WERI-Rb-1 (cell line): ENCODE measurements around the gene SGCA.

Source experiments
- DNase-seq: peaks from one replicate; pipeline ENCODE4 v3.0.0-alpha.2; 2020
- H3K27ac ChIP-seq: fragments of 250-450 bp; sonication (Bioruptor Pico); 2 replicates; pipeline ENCODE4 v1.5.1; 2020; ENCODE audit warnings: mild to moderate bottlenecking, moderate library complexity
- H3K27me3 ChIP-seq: fragments of 250-450 bp; sonication (Bioruptor Pico); 2 replicates; pipeline ENCODE4 v1.5.1; 2021; ENCODE audit warnings: mild to moderate bottlenecking, low read depth, moderate library complexity; ENCODE audit not compliant: insufficient read depth, severe bottlenecking
- H3K36me3 ChIP-seq: fragments of 250-450 bp; sonication (Bioruptor Pico); 2 replicates; pipeline ENCODE4 v1.5.1; 2020; ENCODE audit warnings: mild to moderate bottlenecking, moderate library complexity
- H3K4me3 ChIP-seq: 2 replicates; pipeline ENCODE4 v1.5.1; 2011; ENCODE audit warnings: low read depth, mild to moderate bottlenecking, control low read depth, low read length
- H3K9me3 ChIP-seq: fragments of 250-450 bp; sonication (Bioruptor Pico); 2 replicates; pipeline ENCODE4 v1.5.1; 2021; ENCODE audit warnings: mild to moderate bottlenecking, moderate library complexity; ENCODE audit not compliant: severe bottlenecking
- CTCF ChIP-seq: IDR thresholded peaks from 2 replicates; pipeline ENCODE4 v1.5.1; 2011; ENCODE audit warnings: low read depth, mild to moderate bottlenecking, control low read depth, inconsistent platforms, low read length

SGCA gene

GRCh38 chr17:50187394-50187725 is 21.6 kb downstream of the SGCA start:
- Histone ChIP-seq H3K36me3 (peaks cover 27% of the 10 kb centered on the region), H3K27me3 (no peaks in the 10 kb centered on the region), H3K27ac (no peak overlapping the region), H3K9me3 (no peaks in the 10 kb centered on the region), H3K4me3 (no peak overlapping the region)
- no peak for DNase-seq
- TF ChIP-seq CTCF = no peak

GRCh38 chr17:50187751-50188530 is 22.1 kb downstream of the SGCA start:
- Histone ChIP-seq H3K4me3 (no peak overlapping the region), H3K27me3 (no peaks in the 10 kb centered on the region), H3K9me3 (no peaks in the 10 kb centered on the region), H3K36me3 (peaks cover 27% of the 10 kb centered on the region), H3K27ac (no peak overlapping the region)
- no peak for DNase-seq
- TF ChIP-seq CTCF = no peak

- no peak for TF ChIP-seq CTCF
- Histone ChIP-seq H3K9me3 (no peaks in the 10 kb centered on the region), H3K4me3 (no peak overlapping the region), H3K27me3 (no peaks in the 10 kb centered on the region), H3K27ac (no peak overlapping the region), H3K36me3 (peaks cover 27% of the 10 kb centered on the region)
- no peak for DNase-seq
Observed at GRCh38 chr17:50188531-50188920, 22.7 kb downstream of the SGCA start.

GRCh38 chr17:50188921-50189549 is 23.2 kb downstream of the SGCA start:
- no peak overlapping the region for H3K4me3 ChIP-seq
- DNase-seq = no peak
- H3K9me3 ChIP-seq = no peaks in the 10 kb centered on the region
- peaks cover 31% of the 10 kb centered on the region for H3K36me3 ChIP-seq
- no peaks in the 10 kb centered on the region for H3K27me3 ChIP-seq
- TF ChIP-seq CTCF = no peak
- no peak overlapping the region for H3K27ac ChIP-seq

GRCh38 chr17:50189550-50190292 is 23.9 kb downstream of the SGCA start:
- no peak overlapping the region for H3K27ac ChIP-seq
- H3K9me3 ChIP-seq = no peaks in the 10 kb centered on the region
- H3K27me3 ChIP-seq = no peaks in the 10 kb centered on the region
- H3K36me3 ChIP-seq = peaks cover 31% of the 10 kb centered on the region
- no peak for DNase-seq
- no peak overlapping the region for H3K4me3 ChIP-seq
- no peak for TF ChIP-seq CTCF
